Lung (tissue), 12 donors: Measurements from ENCODE around the gene NAV2. TPM values are rescaled to one million over a fixed set of nuclear protein-coding genes. Genes with fewer than 3 reads are reported as not detected.
A peak's percentile ranks its signal among the peaks of the same experiment; 100 is the strongest.

Experiments used
- ATAC-seq: fragments of 200-7000 bp; cut with Tn5 transposase; one replicate; pipeline ENCODE4 v1.9.1; 2020; ENCODE audit warnings: moderate number of reproducible peaks; ENCODE audit not compliant: insufficient read depth, low FRiP score
- DNase-seq, 3 donors: peaks; one replicate each; pipeline ENCODE4 v3.0.0-alpha.2; 2013 to 2017
- H3K27ac ChIP-seq, 2 donors: one replicate each; pipeline ENCODE4 v1.5.1; 2013; ENCODE audit warnings: mild to moderate bottlenecking in 2 of 2, moderate library complexity in 2 of 2, control low read depth in 1 of 2, inconsistent platforms in 1 of 2, low read depth in 1 of 2, low read length in 1 of 2
- H3K27me3 ChIP-seq, 3 donors: one replicate each; pipeline ENCODE4 v1.5.1; 2013; ENCODE audit warnings: low read length in 2 of 3; ENCODE audit not compliant: control insufficient read depth in 3 of 3, insufficient read depth in 3 of 3
- H3K36me3 ChIP-seq, 4 donors: one replicate each; pipeline ENCODE4 v1.5.1; 2013; ENCODE audit warnings: low read length in 4 of 4, mild to moderate bottlenecking in 1 of 4, moderate library complexity in 1 of 4; ENCODE audit not compliant: control insufficient read depth in 4 of 4, insufficient read depth in 4 of 4
- H3K4me1 ChIP-seq, 5 donors: one replicate each; pipeline ENCODE4 v1.5.1; 2013; ENCODE audit warnings: low read length in 5 of 5, mild to moderate bottlenecking in 2 of 5, moderate library complexity in 1 of 5; ENCODE audit not compliant: control insufficient read depth in 5 of 5, insufficient read depth in 5 of 5
- H3K4me3 ChIP-seq: one replicate; pipeline ENCODE4 v1.5.1; 2013; ENCODE audit warnings: mild to moderate bottlenecking, control low read depth, moderate library complexity
- H3K9ac ChIP-seq, 2 donors: one replicate each; pipeline ENCODE4 v1.5.1; 2013; ENCODE audit warnings: low read length in 2 of 2, control low read depth in 1 of 2; ENCODE audit not compliant: insufficient read depth in 1 of 2
- H3K9me3 ChIP-seq, 4 donors: one replicate each; pipeline ENCODE4 v1.5.1; 2013; ENCODE audit warnings: low read length in 3 of 4, mild to moderate bottlenecking in 1 of 4, moderate library complexity in 1 of 4; ENCODE audit not compliant: control insufficient read depth in 4 of 4, insufficient read depth in 3 of 4
- WGBS, 2 donors: extraction: QIAGEN DNeasy Blood & Tissue Kit; methylation state at CpG; one replicate each; pipeline ENCODE4 v1.1.7; 2013; 5-methylcytosine and 5-hydroxymethylcytosine counted together
- polyA plus RNA-seq, 2 donors: library from polyadenylated mRNA; stranded (reverse); fragments of 200-250 nt; gene quantifications; one replicate each; pipeline ENCODE4 v1.2.1, GENCODE V29; 2013
- total RNA-seq, 2 donors: library from RNA; depleted of rRNA in 1 of 2; stranded (reverse); fragments of >200 nt in 1 of 2; gene quantifications; one replicate each; pipeline ENCODE4 v1.2.1, GENCODE V29; 2014 to 2021
- TF ChIP-seq, protein P1 (sequence below): IDR thresholded peaks from 2 replicates; pipeline ENCODE4 v1.5.1; 2012; ENCODE audit warnings: mild to moderate bottlenecking; ENCODE audit errors: control extremely low read depth, extremely low read depth
- donor health status: control.
- donor health status: control.
- donor health status: Bipolar disorder and iron deficiency.
- donor health status: healthy.
- donor health status: DM: yes; HTN: yes; CAD: no.

Gene NAV2
- total and polyA plus RNA-seq, 4 donors = 6.8 to 47.9 (median 20.2) TPM

DNA sequence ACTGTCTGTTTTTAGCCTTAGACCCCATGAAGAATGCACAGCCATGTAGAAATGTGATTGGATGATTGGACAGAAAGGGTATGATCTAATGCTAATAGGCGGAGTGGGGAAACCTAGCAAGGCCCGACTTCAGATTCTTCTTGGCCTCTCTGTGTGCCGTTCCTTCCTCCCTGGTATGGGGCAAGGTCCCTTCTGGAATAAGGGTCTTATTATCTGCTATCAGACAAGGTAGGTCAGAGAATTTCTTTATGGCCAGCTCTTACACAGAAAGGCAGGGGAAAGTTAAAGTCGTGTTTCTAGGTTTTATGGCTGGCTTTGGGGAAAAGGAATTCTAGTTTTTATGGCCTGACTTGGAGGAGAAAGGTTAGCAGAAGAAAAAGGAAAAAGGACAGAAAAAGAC lies 417.0 kb downstream of the NAV2 start:
- no peaks in the 10 kb centered on the region for H3K9me3 ChIP-seq
- DNase-seq (no peak), ATAC-seq (no peak)
- H3K4me3 ChIP-seq = no peak overlapping the region
- no peak overlapping the region for H3K9ac ChIP-seq
- H3K36me3 ChIP-seq = no peaks in the 10 kb centered on the region
- H3K27ac ChIP-seq = no peak overlapping the region
- H3K4me1 ChIP-seq = peaks cover 0 to 7% (median 0%) of the 10 kb centered on the region in 5 donors
- H3K27me3 ChIP-seq = peaks cover 0 to 13% (median 8%) of the 10 kb centered on the region in 3 donors
- TF ChIP-seq, protein P1, sequence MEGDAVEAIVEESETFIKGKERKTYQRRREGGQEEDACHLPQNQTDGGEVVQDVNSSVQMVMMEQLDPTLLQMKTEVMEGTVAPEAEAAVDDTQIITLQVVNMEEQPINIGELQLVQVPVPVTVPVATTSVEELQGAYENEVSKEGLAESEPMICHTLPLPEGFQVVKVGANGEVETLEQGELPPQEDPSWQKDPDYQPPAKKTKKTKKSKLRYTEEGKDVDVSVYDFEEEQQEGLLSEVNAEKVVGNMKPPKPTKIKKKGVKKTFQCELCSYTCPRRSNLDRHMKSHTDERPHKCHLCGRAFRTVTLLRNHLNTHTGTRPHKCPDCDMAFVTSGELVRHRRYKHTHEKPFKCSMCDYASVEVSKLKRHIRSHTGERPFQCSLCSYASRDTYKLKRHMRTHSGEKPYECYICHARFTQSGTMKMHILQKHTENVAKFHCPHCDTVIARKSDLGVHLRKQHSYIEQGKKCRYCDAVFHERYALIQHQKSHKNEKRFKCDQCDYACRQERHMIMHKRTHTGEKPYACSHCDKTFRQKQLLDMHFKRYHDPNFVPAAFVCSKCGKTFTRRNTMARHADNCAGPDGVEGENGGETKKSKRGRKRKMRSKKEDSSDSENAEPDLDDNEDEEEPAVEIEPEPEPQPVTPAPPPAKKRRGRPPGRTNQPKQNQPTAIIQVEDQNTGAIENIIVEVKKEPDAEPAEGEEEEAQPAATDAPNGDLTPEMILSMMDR = no peak
- WGBS, 2 donors = 88 to 92% methylated on average over 4 of the region's 4 CpGs

GRCh38 chr11:20131788-20132666 lies 419.4 kb downstream of the NAV2 start:
- WGBS, 2 donors = 8 to 12% methylated on average over 50 to 51 of the region's 51 CpGs
- ATAC-seq (peak; percentile 23), DNase-seq (peak; percentile 70 to 78 (median 74))
- H3K4me1 ChIP-seq = peaks cover 0 to 7% (median 0%) of the 10 kb centered on the region in 5 donors
- no peak overlapping the region for H3K27ac ChIP-seq
- peak overlapping the region; percentile 20 for H3K4me3 ChIP-seq
- peak overlapping the region; percentile 42 to 76 for H3K9ac ChIP-seq
- H3K36me3 ChIP-seq = no peaks in the 10 kb centered on the region
- H3K27me3 ChIP-seq = peaks cover 0 to 13% (median 8%) of the 10 kb centered on the region in 3 donors
- H3K9me3 ChIP-seq = no peaks in the 10 kb centered on the region
- TF ChIP-seq, protein P1 = peak; percentile 60

DNA sequence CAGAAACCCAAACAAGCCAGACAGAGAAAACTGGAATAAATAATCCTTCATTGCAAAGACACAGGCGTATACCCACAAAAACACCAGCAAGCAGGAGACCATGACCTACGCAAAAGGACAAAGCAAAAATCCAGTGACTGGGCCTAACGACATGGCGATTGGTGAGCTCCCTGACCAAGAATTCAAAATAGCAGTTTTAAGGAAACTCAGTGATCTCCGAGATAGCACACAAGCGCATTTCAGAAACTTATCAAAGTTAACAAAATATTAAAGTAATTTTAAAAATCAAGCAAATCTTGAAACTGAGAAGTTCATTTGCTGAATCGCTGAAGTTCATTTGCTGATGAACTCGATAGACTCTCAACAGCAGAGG lies 420.0 kb downstream of the NAV2 start:
- no peak overlapping the region for H3K9ac ChIP-seq
- H3K9me3 ChIP-seq = no peaks in the 10 kb centered on the region
- peaks cover 0 to 7% (median 0%) of the 10 kb centered on the region in 5 donors for H3K4me1 ChIP-seq
- ATAC-seq (no peak), DNase-seq (no peak)
- peaks cover 0 to 13% (median 8%) of the 10 kb centered on the region in 3 donors for H3K27me3 ChIP-seq
- H3K27ac ChIP-seq = no peak overlapping the region
- WGBS, 2 donors = 45 to 47% methylated on average over 8 of the region's 8 CpGs
- H3K36me3 ChIP-seq = no peaks in the 10 kb centered on the region
- no peak overlapping the region for H3K4me3 ChIP-seq
- TF ChIP-seq, protein P1 = no peak
